GM12878 (cell line): Measurements from ENCODE around the gene AADACL2. TPM values are rescaled to one million over a fixed set of nuclear protein-coding genes. Genes with fewer than 3 reads are reported as not detected.

Experiments
- ATAC-seq: fragments of 200-7000 bp; cut with Tn5 transposase; 3 replicates; pipeline ENCODE4 v1.9.1; 2020; ENCODE audit warnings: mild to moderate bottlenecking, moderate library complexity
- BruUV-seq: library from RNA; stranded (reverse); fragments of 400-500 nt; replicated peaks from 2 replicates; lab custom pipeline; 2021; lab: Mats Ljungman, UMichigan
- CTCF ChIA-PET: fragments of 300-600 bp; sonication (Branson Sonifier 250); formaldehyde crosslinking; extraction: SDS; loops from one replicate; lab custom pipeline; 2021; ENCODE audit warnings: inconsistent platforms; lab: Yijun Ruan, JAX
- POLR2A ChIA-PET: fragments of 350-600 bp; formaldehyde crosslinking; extraction: SDS; loops from one replicate; lab custom pipeline; 2021; ENCODE audit warnings: inconsistent platforms; lab: Charles Lee
- RAD21 ChIA-PET: fragments of 300-600 bp; sonication (Branson Sonifier 250); formaldehyde crosslinking; loops from one replicate; lab custom pipeline; 2023; ENCODE audit warnings: antibody characterized with exemption; ENCODE audit not compliant: unreplicated experiment; lab: Charles Lee
- SMC1A ChIA-PET: fragments of 300-600 bp; sonication (Branson Sonifier 250); formaldehyde crosslinking; loops from one replicate; lab custom pipeline; 2023; ENCODE audit not compliant: unreplicated experiment, uncharacterized antibody; lab: Charles Lee
- DNase-seq: peaks from one replicate; pipeline ENCODE4 v3.0.0-alpha.2; 2011; ENCODE audit warnings: low read depth, low spot score
- FAIRE-seq: peaks from 3 replicates; lab custom pipeline; 2011; peaks lifted over from hg19 to GRCh38; lab: Jason Lieb, UNC
- H2AFZ ChIP-seq: 2 replicates; pipeline ENCODE4 v1.6.0; 2011; ENCODE audit warnings: low read depth, low read length, control low read depth; ENCODE audit not compliant: control insufficient read depth
- H3K27ac ChIP-seq: 2 replicates; pipeline ENCODE4 v1.5.1; 2011; ENCODE audit warnings: control low read depth; ENCODE audit not compliant: control insufficient read depth, insufficient read depth
- H3K27me3 ChIP-seq, 2 experiments: replicated peaks in 1 of 2; 2 replicates each; pipeline versions ENCODE4 v1.6.0 to v1.6.1; 2011; ENCODE audit warnings: low read length in 1 of 2; ENCODE audit not compliant: control insufficient read depth in 2 of 2, insufficient read depth in 2 of 2
- H3K36me3 ChIP-seq, 2 experiments: 2 replicates each; pipeline ENCODE4 v1.5.1; 2011; ENCODE audit warnings: low read length in 1 of 2; ENCODE audit not compliant: control insufficient read depth in 2 of 2, insufficient read depth in 2 of 2
- H3K4me1 ChIP-seq: 2 replicates; pipeline ENCODE4 v1.6.1; 2011; ENCODE audit warnings: mild to moderate bottlenecking, low read length, moderate library complexity, mixed read lengths; ENCODE audit not compliant: control insufficient read depth, insufficient read depth
- H3K4me2 ChIP-seq: 2 replicates; pipeline ENCODE4 v1.6.0; 2011; ENCODE audit warnings: control low read depth; ENCODE audit not compliant: control insufficient read depth, insufficient read depth
- H3K4me3 ChIP-seq: fragments of 200-600 bp; sonication (generic); 2 replicates; pipeline ENCODE4 v1.5.1; 2016
- H3K79me2 ChIP-seq: 2 replicates; pipeline ENCODE4 v1.6.0; 2011; ENCODE audit warnings: low read length; ENCODE audit not compliant: control insufficient read depth, insufficient read depth
- H3K9ac ChIP-seq: 2 replicates; pipeline ENCODE4 v1.8.0; 2011; ENCODE audit warnings: low read length, control low read depth, mixed read lengths; ENCODE audit not compliant: control insufficient read depth, insufficient read depth
- H3K9me3 ChIP-seq: replicated peaks from 3 replicates; pipeline ENCODE4 v1.5.1; 2011; ENCODE audit warnings: mild to moderate bottlenecking, low read length; ENCODE audit not compliant: control insufficient read depth, insufficient read depth
- H4K20me1 ChIP-seq: 2 replicates; pipeline ENCODE4 v1.6.0; 2011; ENCODE audit not compliant: control insufficient read depth, insufficient read depth
- CTCF ChIP-seq, 3 experiments: IDR thresholded peaks in 2 of 3; conservative IDR thresholded peaks in 1 of 3; 2 replicates each; pipeline ENCODE4 v1.5.1; 2011; ENCODE audit warnings: low read depth in 3 of 3, low read length in 3 of 3, mild to moderate bottlenecking in 3 of 3, control low read depth in 2 of 3, moderate library complexity in 2 of 3, inconsistent platforms in 1 of 3, mixed read lengths in 1 of 3; ENCODE audit not compliant: control insufficient read depth in 2 of 3, insufficient read depth in 1 of 3; ENCODE audit errors: extremely low read depth in 1 of 3
- IRF4 ChIP-seq: IDR thresholded peaks from 2 replicates; pipeline ENCODE4 v1.6.1; 2011; ENCODE audit warnings: low read depth, low read length
- POU2F2 ChIP-seq: IDR thresholded peaks from 3 replicates; pipeline ENCODE4 v1.6.1; 2011; ENCODE audit warnings: low read depth, mild to moderate bottlenecking, low read length, borderline replicate concordance
- SKIL ChIP-seq: fragments of 450-650 bp; IDR thresholded peaks from 2 replicates; pipeline ENCODE4 v1.6.1; 2017; ENCODE audit warnings: mild to moderate bottlenecking, low read depth, inconsistent platforms; ENCODE audit not compliant: poor library complexity, severe bottlenecking
- in situ Hi-C: fragments of 300-500 bp; cut with MboI; formaldehyde crosslinking; loops from 9 replicates; pipeline ENCODE4 v1.14.3; 2018; ENCODE audit warnings: mixed read lengths
- intact Hi-C: fragments of 100-400 bp; cut with micrococcal nuclease; formaldehyde crosslinking; loops from one replicate; pipeline ENCODE4 v1.14.2; 2022; ENCODE audit not compliant: unreplicated experiment
- polyA plus RNA-seq, 11 experiments: library from polyadenylated mRNA; depleted of rRNA in 4 of 11; unstranded in 6 of 11; stranded (reverse) in 5 of 11; fragments of >200 nt; fragmentation: Nextera tagmentation in 4 of 11; fragmentation: Illumina TruSeq in 1 of 11; extraction: Ambion mirVana in 4 of 11; extraction: Trizol in 1 of 11; gene quantifications; 1 replicate in 1 of 11; 2 replicates in 10 of 11; pipeline versions ENCODE4 v1.2.1 to v1.2.3, GENCODE V29; 2011 to 2016; ENCODE audit warnings: inconsistent platforms in 2 of 11, missing spikeins in 2 of 11, low read depth in 1 of 11
- total RNA-seq, 4 experiments: library from RNA; depleted of rRNA in 3 of 4; stranded (reverse); fragments of >200 nt in 3 of 4; fragmentation: Illumina TruSeq in 1 of 4; extraction: Trizol in 1 of 4; gene quantifications; 2 replicates each; pipeline versions ENCODE4 v1.2.1 to v1.2.3, GENCODE V29; 2013 to 2021

The AADACL2 gene
- total and polyA plus RNA-seq, 10 of the 15 experiments (the other 5 are each of a cell fraction or from before 2014, with no cell fraction given): not detected

GRCh38 chr3:151765685-151766084 is 32.0 kb downstream of the AADACL2 start:
- Histone ChIP-seq H4K20me1 (no peaks in the 10 kb centered on the region), H3K4me3 (no peak overlapping the region), H3K9me3 (no peaks in the 10 kb centered on the region), H2AFZ (no peak overlapping the region), H3K27me3 (no peaks in the 10 kb centered on the region), H3K4me2 (no peak overlapping the region), H3K4me1 (no peaks in the 10 kb centered on the region), H3K27ac (no peak overlapping the region), H3K79me2 (no peaks in the 10 kb centered on the region), H3K9ac (no peak overlapping the region), H3K36me3 (no peaks in the 10 kb centered on the region)
- ChIA-PET POLR2A (no interaction called here), SMC1A (no interaction called here), CTCF (no interaction called here), RAD21 (no interaction called here)
- intact Hi-C loops (no loop called here), in situ Hi-C loops (no loop called here)
- DNase-seq (no peak), ATAC-seq (no peak), FAIRE-seq (no peak)
- TF ChIP-seq POU2F2 (no peak), IRF4 (no peak), SKIL (no peak), CTCF (IDR thresholded peaks at IDR 0.05 in 2 of 3, conservative IDR thresholded peaks at IDR 0.05 in 1 of 3; ENCODE audit: control insufficient read depth in 2 of 3, extremely low read depth in 1 of 3, insufficient read depth in 1 of 3, low read depth in 3 of 3, low read length in 3 of 3) (no peak)
- BruUV-seq: no TSS peak
